MM.1S (cell line): ENCODE results near the gene SYT3.

Experiments
- CTCF ChIP-seq: fragments of 300-600 bp; sonication (generic); IDR thresholded peaks from 2 replicates; pipeline ENCODE4 v1.5.1; 2016; ENCODE audit warnings: antibody characterized with exemption, low read length, mixed read lengths
- EZH2 ChIP-seq: fragments of 300-600 bp; sonication (generic); optimal IDR thresholded peaks from 2 replicates; pipeline ENCODE3; 2017; ENCODE audit warnings: low read depth, mild to moderate bottlenecking, antibody characterized with exemption, low read length, mixed read lengths
- EZH2phosphoT487 ChIP-seq: fragments of 300-600 bp; sonication (generic); IDR thresholded peaks from 2 replicates; pipeline ENCODE4 v1.6.1; 2018; ENCODE audit warnings: antibody characterized with exemption, low read length

- no peak for TF ChIP-seq CTCF
- no peak for TF ChIP-seq EZH2phosphoT487
- TF ChIP-seq EZH2, result no peak
Measured at GRCh38 chr19:50666346-50667176, 26.9 kb upstream of the SYT3 start.
